Smooth muscle cell (in vitro differentiated cells): ENCODE data around the gene COX10. TPM values are rescaled to one million over a fixed set of nuclear protein-coding genes. Genes with fewer than 3 reads are reported as not detected.

ENCODE experiments used
- DNase-seq: peaks from one replicate; lab custom pipeline; 2025; ENCODE audit not compliant: unreplicated experiment; lab: John Stamatoyannopoulos, UW
- H2AFZ ChIP-seq: fragments of 200-600 bp; sonication (generic); 2 replicates; pipeline ENCODE4 v1.6.0; 2016; ENCODE audit warnings: antibody characterized with exemption, low read depth, mild to moderate bottlenecking
- H3F3A ChIP-seq: fragments of 200-600 bp; sonication (generic); 2 replicates; pipeline ENCODE4 v1.6.0; 2017; ENCODE audit warnings: antibody characterized with exemption, low read depth
- H3K27ac ChIP-seq: fragments of 200-600 bp; sonication (generic); 2 replicates; pipeline ENCODE4 v1.5.1; 2016; ENCODE audit warnings: low read depth, mild to moderate bottlenecking
- H3K27me3 ChIP-seq: fragments of 200-600 bp; sonication (generic); 2 replicates; pipeline ENCODE4 v1.6.1; 2016; ENCODE audit warnings: low read depth, mild to moderate bottlenecking
- H3K36me3 ChIP-seq: fragments of 200-600 bp; sonication (generic); 2 replicates; pipeline ENCODE4 v1.5.1; 2016; ENCODE audit warnings: low read depth
- H3K4me1 ChIP-seq: fragments of 200-600 bp; sonication (generic); 2 replicates; pipeline ENCODE4 v1.5.1; 2016; ENCODE audit warnings: low read depth
- H3K4me2 ChIP-seq: fragments of 200-600 bp; sonication (generic); 2 replicates; pipeline ENCODE4 v1.6.0; 2016; ENCODE audit warnings: mild to moderate bottlenecking
- H3K4me3 ChIP-seq: fragments of 200-600 bp; sonication (generic); 2 replicates; pipeline ENCODE4 v1.5.1; 2016; ENCODE audit warnings: mild to moderate bottlenecking
- H3K79me2 ChIP-seq: fragments of 200-600 bp; sonication (generic); 2 replicates; pipeline ENCODE4 v1.6.0; 2016; ENCODE audit warnings: low read depth, mild to moderate bottlenecking
- H3K9ac ChIP-seq: fragments of 200-600 bp; sonication (generic); 2 replicates; pipeline ENCODE4 v1.6.0; 2016; ENCODE audit warnings: low read depth
- H3K9me3 ChIP-seq: fragments of 200-600 bp; sonication (generic); replicated peaks from 2 replicates; pipeline ENCODE4 v1.5.1; 2016; ENCODE audit warnings: low read depth
- H4K20me1 ChIP-seq: fragments of 200-600 bp; sonication (generic); 2 replicates; pipeline ENCODE4 v1.6.0; 2016; ENCODE audit warnings: low read depth
- WGBS: methylation state at CpG from one replicate; pipeline ENCODE4 v1.1.7; 2016; ENCODE audit warnings: low lambda C conversion rate; 5-methylcytosine and 5-hydroxymethylcytosine counted together
- polyA plus RNA-seq: library from polyadenylated mRNA; unstranded; fragments of >200 nt; fragmentation: Nextera tagmentation; extraction: Ambion mirVana; gene quantifications from 2 replicates; pipeline ENCODE4 v1.2.1, GENCODE V29; 2016
- total RNA-seq: library from RNA; depleted of rRNA; stranded (reverse); fragments of >200 nt; gene quantifications from 2 replicates; pipeline ENCODE4 v1.2.3, GENCODE V29; 2014
- TF ChIP-seq, protein P1 (sequence below): fragments of 200-600 bp; sonication (generic); IDR thresholded peaks from 2 replicates; pipeline ENCODE4 v1.5.1; 2017; ENCODE audit warnings: borderline replicate concordance, mild to moderate bottlenecking, antibody characterized with exemption; ENCODE audit not compliant: insufficient read depth, poor library complexity, severe bottlenecking

Gene COX10
- total and polyA plus RNA-seq, 2 experiments from 2014 or later, result 15.1 to 18.4 TPM

DNA sequence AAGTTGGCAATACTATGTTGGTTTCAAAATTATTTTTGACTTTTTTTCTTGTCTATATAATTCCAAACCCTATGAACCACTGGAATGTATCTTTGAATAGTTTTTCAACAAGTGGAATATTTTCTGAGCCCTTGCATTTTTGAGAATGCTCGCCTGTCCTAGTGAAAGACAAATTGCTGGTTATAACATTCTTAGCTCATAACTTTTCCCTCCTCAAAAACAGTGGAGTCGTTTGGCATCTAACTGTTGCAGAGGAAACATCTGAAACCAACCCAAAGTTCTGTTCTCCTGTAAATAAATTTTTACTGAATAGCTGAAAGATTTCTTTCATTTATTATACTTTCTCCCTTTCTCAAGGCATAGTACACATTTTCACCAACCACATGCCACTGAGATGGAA is 11.3 kb upstream of the COX10 start:
- Histone ChIP-seq H3K27ac (no peak overlapping the region), H3K9me3 (no peaks in the 10 kb centered on the region), H3K79me2 (no peaks in the 10 kb centered on the region), H3K36me3 (no peaks in the 10 kb centered on the region), H3K4me3 (no peak overlapping the region), H3F3A (peaks cover 8% of the 10 kb centered on the region), H3K9ac (no peak overlapping the region), H2AFZ (no peak overlapping the region), H3K4me1 (peaks cover 11% of the 10 kb centered on the region), H3K27me3 (no peaks in the 10 kb centered on the region), H4K20me1 (peaks cover 8% of the 10 kb centered on the region), H3K4me2 (no peak overlapping the region)
- WGBS, result 69% methylated on average over 2 of the region's 2 CpGs
- TF ChIP-seq, protein P1, sequence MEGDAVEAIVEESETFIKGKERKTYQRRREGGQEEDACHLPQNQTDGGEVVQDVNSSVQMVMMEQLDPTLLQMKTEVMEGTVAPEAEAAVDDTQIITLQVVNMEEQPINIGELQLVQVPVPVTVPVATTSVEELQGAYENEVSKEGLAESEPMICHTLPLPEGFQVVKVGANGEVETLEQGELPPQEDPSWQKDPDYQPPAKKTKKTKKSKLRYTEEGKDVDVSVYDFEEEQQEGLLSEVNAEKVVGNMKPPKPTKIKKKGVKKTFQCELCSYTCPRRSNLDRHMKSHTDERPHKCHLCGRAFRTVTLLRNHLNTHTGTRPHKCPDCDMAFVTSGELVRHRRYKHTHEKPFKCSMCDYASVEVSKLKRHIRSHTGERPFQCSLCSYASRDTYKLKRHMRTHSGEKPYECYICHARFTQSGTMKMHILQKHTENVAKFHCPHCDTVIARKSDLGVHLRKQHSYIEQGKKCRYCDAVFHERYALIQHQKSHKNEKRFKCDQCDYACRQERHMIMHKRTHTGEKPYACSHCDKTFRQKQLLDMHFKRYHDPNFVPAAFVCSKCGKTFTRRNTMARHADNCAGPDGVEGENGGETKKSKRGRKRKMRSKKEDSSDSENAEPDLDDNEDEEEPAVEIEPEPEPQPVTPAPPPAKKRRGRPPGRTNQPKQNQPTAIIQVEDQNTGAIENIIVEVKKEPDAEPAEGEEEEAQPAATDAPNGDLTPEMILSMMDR, result no peak
- no peak for DNase-seq

DNA sequence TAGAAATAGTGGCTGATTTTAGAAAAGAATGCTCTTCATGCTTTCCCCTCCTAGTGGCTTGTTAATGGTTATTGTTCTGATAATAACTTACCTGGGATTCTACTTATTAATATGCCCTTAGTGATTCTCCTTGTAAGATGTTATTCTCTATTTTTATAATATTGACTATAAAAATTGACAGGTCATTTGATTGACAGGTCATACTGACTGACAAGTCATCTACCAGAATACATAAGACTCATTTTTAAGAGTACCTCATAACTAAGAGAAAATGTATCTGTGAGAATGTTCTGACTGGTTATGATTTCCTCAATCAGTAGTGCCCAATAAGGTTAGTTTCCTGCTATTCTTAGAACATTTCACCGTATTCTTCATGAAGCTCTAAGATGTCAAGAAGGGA is 8.6 kb upstream of the COX10 start:
- 95% methylated on average over 1 of the region's 1 CpG for WGBS
- H3K4me1 ChIP-seq, result peaks cover 11% of the 10 kb centered on the region
- TF ChIP-seq, protein P1, result no peak

DNA sequence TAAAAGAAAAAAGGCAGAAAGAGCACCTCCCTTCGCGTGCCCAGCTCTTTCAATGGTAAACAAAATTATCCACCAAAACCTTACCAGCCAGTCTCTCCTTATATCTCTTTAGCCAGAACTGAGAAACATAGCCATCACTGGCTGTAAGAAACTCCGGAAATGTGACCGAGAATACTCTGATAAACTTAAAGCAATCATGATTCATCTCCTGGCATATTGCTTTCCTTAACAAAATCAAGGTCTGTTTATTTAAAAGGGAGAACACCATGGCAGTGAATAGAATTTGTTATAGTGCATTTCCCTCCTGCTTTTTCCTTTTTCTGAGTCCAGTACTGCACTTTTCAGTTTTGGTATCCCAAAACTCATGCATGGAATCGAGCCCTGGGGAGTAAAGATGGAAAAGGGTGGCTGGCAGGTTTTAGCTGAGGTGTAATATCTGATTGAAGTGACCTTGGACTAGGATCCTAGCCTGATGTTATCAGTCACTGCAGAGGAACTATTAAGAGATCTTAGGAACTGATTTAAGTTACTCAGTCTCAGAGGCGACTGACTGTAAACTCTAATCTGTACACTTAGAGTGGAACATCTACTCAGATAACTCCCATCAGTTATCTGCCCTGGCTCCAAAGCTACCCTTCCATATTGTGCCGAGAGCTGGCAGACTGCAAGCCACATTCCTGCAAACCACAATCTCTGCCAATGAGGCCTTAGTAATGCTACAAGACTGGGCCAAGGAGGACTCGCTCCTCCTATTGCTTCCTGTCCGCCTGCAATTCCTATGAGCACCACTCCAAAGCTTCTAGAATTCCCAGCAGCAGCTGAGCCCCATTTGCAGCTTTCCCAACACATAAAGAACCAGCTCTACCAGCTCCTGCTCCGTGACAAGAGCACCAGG is 7.4 kb upstream of the COX10 start:
- no peaks in the 10 kb centered on the region for H3K27me3 ChIP-seq
- H3K4me1 ChIP-seq, result peaks cover 11% of the 10 kb centered on the region
- no peak for DNase-seq
- peak overlapping the region; percentile 18 for H3K9ac ChIP-seq
- TF ChIP-seq, protein P1, result no peak
- peak overlapping the region; percentile 79 for H2AFZ ChIP-seq
- H3K36me3 ChIP-seq, result no peaks in the 10 kb centered on the region
- H3K4me3 ChIP-seq, result no peak overlapping the region
- H3K9me3 ChIP-seq, result no peaks in the 10 kb centered on the region
- H3F3A ChIP-seq, result peaks cover 15% of the 10 kb centered on the region
- 34% methylated on average over 10 of the region's 10 CpGs for WGBS
- H3K4me2 ChIP-seq, result peak overlapping the region; percentile 81
- peaks cover 8% of the 10 kb centered on the region for H4K20me1 ChIP-seq
- H3K27ac ChIP-seq, result peak overlapping the region; percentile 86
- peaks cover 11% of the 10 kb centered on the region for H3K79me2 ChIP-seq

More for the DNA sequence above, 8.6 kb upstream of the COX10 start:
- Histone ChIP-seq H3K9me3 (no peaks in the 10 kb centered on the region), H3F3A (peaks cover 15% of the 10 kb centered on the region), H2AFZ (no peak overlapping the region), H3K36me3 (no peaks in the 10 kb centered on the region), H3K4me2 (no peak overlapping the region), H3K9ac (no peak overlapping the region), H4K20me1 (peaks cover 8% of the 10 kb centered on the region), H3K4me3 (no peak overlapping the region), H3K27me3 (no peaks in the 10 kb centered on the region), H3K27ac (no peak overlapping the region), H3K79me2 (peaks cover under 1% of the 10 kb centered on the region)
- no peak for DNase-seq

DNA sequence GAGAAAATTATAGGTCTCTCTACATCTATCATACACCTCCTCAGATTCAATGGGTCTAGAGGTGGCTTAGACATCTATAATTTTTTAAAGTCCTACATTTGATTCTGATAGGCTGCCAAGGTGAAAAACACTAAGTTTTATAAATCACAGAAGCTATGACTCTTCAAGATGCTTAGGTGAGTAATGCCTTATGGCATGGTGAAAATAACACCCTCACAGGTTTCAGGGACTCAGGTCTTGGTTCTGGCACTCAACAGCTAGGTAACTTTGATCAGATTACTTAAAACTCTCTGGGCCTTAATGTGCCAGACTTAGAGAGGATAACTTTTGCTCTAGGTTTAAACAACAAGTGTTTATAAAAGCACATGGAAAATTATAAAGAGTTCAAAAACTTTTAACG is 2.0 kb upstream of the COX10 start:
- Histone ChIP-seq H3K79me2 (peaks cover 45% of the 10 kb centered on the region), H3K4me2 (no peak overlapping the region), H3F3A (peaks cover 14% of the 10 kb centered on the region), H3K4me1 (peaks cover 17% of the 10 kb centered on the region), H3K4me3 (no peak overlapping the region), H4K20me1 (peaks cover 3% of the 10 kb centered on the region), H2AFZ (no peak overlapping the region), H3K9ac (no peak overlapping the region), H3K36me3 (no peaks in the 10 kb centered on the region), H3K27ac (no peak overlapping the region), H3K9me3 (no peaks in the 10 kb centered on the region), H3K27me3 (no peaks in the 10 kb centered on the region)
- DNase-seq, result no peak
- 98% methylated on average over 1 of the region's 1 CpG for WGBS
- TF ChIP-seq, protein P1, result no peak
